ENCODE measurements around the gene AMIGO3. TPM values are rescaled to one million over a fixed set of nuclear protein-coding genes. Genes with fewer than 3 reads are reported as not detected.
A peak's percentile ranks its signal among the peaks of the same experiment; 100 is the strongest.
"Not testable (repeated sequence)": the region's sequence is repeated elsewhere in the genome, so short reads cannot be mapped to it uniquely, and the experiment has no call there.

AMIGO3 gene, protein sequence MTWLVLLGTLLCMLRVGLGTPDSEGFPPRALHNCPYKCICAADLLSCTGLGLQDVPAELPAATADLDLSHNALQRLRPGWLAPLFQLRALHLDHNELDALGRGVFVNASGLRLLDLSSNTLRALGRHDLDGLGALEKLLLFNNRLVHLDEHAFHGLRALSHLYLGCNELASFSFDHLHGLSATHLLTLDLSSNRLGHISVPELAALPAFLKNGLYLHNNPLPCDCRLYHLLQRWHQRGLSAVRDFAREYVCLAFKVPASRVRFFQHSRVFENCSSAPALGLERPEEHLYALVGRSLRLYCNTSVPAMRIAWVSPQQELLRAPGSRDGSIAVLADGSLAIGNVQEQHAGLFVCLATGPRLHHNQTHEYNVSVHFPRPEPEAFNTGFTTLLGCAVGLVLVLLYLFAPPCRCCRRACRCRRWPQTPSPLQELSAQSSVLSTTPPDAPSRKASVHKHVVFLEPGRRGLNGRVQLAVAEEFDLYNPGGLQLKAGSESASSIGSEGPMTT
- total RNA-seq = not detected

DNA sequence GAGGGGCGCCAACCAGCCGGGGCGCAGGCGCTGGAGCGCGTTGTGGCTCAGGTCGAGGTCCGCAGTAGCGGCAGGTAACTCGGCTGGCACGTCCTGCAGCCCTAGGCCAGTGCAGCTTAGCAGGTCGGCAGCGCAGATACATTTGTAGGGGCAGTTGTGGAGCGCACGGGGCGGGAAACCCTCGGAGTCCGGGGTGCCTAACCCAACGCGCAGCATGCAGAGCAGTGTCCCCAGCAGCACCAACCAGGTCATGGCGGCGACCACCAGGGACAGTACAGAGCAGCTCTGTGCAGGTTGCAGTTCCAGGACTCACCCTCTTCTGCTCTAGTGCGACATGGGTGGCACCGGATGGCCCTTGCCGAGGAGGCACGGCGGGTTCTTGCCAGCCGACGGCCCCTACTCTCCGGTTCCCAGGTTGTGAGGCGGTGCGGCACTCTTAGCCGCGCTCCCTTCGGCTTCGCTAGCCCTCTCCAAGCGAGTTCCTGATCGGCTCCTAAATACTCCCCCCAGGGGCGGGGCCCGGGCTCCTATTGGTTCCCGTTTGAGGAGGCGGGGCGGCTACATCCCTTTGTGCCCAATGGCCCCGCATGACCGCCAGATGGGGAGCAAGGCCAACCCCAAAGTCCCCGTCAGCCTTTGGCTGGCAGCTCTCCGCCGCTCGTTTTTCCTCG lies at the start of gene AMIGO3:
Gene AMIGO3 (minus strand): TSS at position 471 of the 671 bp plus-strand sequence. CDS start 219 bp downstream, at position 252.
- DNase-seq = peak; percentile 92

DNA sequence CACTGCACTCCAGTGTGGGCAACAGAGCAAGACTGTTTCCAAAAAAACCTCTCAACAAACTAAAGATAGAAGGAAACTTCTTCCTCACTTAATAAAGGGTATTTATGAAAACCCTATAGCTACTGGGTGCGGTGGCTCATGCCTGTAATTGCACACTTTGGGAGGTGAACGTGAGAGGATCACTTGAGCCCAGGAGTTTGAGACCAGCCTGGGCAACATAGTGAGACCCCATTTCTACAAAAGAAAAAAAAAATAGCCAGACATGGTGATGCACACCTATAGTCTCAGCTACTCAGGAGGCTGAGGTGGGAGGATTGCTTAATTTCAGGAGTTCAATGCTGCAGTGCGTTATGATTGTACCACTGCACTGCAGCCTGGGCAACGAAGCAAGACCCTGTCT lies 44.5 kb upstream of the AMIGO3 start:
- no peak for DNase-seq

DNA sequence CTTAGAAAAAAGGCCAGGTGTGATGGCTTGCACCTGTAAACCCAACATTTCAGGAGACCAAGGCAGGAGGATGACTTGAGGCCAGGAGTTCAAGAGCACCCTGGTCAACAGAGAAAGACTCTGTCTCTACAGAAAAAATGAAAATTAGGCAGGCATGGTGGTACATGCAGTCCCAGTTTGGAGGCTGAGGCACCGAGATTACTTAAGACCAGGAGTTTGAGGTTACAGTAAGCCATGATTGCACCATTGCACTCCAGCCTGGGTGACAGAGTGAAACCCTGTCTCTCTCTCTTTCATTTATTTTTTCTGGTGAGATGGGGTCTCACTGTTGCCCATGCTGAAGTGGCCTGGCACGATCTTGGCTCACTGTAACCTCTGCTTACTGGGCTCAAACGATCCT lies 42.2 kb upstream of the AMIGO3 start:
- no peak for DNase-seq

DNA sequence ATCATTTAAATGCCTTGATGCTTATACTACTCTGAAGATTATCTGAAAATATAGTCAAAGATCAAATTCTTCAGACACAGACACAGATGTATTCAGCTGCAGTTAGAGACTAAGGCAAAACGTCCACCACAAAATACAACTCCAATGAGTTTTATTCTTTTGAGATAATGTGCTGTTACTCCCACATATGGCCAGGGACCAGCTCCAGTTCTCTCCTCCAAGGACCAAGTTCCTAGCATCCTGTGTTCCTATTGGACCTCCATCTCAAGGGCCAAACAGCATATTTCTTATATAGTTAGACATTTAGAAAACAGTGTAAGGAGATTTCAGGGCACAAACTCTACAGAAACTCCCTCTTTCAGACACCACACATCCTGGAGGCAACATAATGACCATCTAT lies 39.7 kb upstream of the AMIGO3 start:
- no peak for DNase-seq

DNA sequence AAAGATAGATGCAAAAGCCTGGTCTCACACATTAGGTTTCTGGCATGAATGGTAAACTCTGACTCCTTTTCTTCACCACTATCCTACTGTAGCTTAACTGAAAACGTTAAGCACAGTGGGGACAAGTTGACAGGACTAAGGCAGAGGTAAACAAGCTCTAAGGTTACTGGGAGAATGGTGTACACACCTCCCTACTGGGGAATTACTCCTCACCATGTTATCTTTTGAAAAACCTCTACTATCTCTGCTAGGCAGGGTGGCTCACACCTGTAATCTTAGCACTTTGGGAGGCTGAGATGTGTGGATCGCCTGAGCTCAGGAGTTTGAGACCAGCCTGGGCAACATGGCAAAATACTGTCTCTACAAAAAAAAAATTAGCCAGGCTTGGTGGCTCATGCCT lies 37.7 kb upstream of the AMIGO3 start:
- DNase-seq = no peak

DNA sequence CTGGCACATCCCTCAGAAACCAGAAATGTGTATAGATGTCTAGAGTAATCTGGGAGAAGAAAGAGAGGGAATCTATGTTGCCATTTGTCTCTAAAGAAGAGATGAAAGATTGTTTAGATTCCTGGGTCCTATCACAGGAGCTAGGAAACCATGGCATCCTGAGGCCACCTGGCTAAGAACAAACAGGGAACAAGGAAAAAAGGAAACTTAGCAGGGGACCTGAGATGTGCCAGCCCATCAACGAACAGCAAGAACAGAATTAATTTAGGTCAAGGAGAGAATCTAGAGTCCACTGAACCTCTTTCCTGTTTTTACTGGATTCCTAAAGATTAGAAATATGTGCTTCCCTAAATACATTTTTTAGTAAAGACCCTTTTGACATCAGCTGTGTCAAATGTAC lies 36.6 kb upstream of the AMIGO3 start:
- no peak for DNase-seq

DNA sequence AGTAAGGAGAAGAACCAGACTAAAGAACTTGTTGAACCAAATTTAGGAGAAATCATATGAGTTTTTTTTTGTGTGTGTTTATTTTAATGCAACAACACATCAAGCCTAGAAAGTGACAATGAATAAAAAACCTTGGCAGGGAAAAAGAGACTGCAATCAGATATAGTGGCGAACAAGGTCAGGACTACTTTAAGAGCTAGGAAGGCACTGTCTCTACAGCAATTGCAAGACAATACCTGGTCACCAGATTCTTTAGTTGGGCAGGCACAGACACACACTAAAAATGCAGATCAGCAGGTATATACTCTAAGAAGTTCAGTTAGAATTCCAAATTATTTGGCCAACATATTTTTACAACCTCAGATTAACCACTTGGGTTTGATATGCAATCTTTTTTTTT lies 35.1 kb upstream of the AMIGO3 start:
- DNase-seq = no peak

DNA sequence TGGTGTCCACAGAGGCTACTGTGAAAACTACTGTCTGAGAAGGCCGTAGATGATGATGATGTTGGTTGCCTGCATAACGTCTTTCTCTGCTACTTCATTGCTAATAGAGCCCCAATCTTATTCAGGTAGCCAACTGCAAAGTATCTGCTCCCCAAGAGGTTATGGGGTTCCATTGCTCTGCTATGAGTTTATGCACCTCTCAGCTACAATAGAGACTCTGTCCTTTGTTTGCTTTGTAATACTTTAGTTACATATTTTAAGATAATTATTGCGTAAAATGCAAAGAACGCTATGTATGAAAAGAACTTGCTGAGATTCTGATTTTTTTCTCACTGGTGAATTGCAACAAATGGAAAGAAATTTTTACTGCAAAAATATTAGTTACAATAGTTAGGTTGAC lies 32.0 kb upstream of the AMIGO3 start:
- DNase-seq = no peak

DNA sequence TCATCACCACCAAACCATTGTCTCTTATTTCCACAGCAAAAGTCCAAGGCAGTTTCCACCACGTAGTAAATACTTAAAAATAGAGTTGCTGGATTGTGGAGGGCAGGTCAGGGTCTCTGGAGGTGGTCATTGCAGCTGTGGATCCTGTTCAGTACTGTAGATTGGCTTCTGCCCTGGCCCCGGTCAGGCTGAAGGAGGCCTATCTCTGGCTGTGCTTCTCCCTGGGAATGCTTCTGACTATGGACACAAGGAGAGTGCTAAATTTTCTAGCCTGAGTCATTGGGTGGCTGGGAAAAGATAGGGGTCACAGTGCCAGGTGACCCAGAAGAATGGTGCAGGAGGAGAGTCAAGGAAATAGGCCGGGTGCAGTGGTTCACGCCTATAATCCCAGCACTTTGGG lies 30.6 kb upstream of the AMIGO3 start:
- DNase-seq = no peak

DNA sequence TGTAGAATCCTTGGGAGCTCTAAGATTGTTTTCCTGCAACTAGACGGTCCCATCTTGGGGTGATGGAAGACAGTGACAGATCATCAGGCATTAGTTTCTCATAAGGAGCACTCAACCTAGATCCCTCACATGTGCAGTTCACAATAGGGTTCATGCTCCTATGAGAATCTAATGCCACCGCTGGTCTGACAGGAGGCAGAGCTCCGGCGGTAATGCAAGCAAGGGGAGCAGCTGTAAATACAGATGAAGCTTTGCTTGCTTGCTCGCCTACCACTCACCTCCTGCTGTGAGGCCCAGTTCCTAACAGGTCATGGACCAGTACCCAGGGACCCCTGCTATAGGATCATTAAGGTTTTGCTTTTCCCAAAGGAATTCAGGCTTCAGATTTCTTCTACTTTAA lies 29.4 kb upstream of the AMIGO3 start:
- not testable (repeated sequence) for DNase-seq

DNA sequence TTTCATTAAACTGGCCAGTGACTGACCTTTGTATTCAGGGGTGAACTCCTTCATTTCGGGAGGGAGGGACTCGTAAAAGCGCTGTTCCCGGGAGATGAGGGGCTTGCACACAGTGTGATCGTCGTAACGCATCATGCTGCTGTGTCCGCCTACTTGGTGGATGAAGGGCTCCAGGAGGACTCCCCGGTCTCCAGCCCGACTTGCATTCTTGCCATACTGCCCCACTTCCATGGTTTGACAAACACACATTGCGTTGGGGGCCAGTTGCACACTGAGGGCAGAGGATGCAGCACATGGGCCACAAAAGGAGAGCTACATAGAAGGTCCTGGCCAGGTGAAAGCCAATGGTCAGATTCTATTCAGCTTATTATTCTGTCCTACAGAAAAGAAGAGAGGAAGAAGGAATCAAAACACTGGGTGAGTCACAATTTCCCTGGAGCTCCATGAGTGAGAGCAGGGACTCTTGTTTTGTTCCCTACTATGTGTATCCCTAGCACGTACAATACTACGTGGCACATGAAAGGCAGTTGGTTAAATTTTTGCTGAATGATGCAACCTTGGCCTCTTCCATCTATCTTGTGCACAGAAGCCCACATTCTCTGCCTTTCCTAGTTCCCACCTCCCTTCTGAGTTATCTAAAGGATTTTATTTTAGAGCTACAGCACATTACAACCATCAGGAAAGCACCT lies 28.5 kb upstream of the AMIGO3 start:
- DNase-seq = no peak

DNA sequence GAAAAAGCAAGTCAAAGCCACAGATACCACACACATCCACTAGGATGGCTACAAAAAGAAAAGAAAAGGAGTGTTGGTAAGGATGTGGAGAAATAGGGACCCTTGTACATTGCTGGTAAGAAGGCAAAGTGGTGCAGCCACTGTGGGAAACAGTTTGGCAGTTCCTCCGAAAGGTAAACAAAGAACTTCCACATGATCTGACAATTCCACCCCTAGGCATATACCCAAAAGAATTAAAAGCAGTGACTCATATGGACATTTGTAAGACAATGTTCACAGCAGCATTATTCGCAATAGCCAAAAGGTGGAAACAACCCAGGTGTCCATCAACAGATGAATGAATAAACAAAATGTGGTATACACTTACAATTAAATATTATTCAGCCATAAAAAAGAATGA lies 26.5 kb upstream of the AMIGO3 start:
- DNase-seq = no peak

DNA sequence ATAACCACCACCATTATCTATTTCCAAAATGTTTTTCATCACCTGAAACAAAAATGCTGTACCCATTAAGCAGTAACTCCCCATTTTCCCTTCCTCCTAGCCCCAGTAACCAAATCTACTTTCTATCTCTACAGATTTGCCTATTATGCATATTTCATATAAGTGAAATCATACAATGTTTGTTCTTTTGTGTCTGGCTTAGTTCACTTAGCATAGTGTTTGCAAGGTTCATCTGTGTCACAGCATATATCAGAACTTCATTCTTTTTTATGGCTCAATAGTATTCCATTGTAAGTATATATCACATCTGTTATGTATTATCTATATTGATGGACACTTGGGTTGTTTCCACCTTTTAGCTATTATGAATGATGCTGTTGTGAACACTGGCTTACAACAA lies 20.9 kb upstream of the AMIGO3 start:
- no peak for DNase-seq

DNA sequence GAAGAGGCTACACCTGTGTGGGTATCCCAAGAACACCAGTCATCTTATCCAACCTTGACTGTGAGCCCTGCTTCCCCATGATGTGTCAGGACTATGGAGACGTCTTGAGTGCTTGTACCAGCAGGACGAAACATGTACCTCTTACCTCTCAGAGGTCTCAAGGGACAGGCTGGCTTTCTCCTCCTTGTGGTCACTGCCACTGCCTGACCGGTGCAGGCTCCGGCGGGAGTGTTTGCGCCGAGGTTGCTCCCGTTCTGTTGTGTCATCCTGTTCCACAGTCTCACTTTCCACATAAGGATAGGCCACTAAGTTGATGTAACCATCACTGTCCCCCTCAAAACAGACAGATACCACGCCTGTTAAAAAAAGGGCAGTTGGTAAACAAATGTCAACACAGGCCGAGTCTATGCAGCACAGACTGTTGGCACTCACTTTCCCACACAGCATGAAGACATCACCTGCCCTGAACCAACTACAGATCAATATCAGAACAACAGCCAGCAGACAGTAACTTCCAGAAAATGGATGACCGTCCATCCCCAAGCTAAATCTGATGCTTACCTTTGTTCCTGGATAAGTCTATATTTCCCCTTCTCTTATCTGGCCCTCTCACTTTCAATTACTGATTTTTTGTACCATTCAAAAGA lies 18.7 kb upstream of the AMIGO3 start:
- no peak for DNase-seq

DNA sequence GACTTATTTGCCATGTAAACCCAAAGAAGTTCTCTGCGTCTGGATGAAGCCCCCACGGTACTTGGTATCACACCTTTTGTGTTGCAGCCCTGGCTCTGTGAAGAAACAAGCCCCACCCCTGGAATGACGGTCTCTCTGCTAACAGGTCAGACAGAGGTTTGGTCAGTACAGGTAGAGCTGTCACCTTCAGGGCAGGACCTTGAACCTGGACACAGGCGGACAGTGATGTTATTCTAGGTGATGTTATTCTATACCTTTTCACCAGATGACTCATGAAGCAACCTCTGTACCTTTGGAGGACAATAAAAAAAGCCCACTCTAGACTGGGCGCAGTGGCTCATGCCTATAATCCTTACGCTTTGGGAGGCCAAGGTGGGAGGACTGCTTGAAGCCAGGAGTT lies 15.3 kb upstream of the AMIGO3 start:
- no peak for DNase-seq

DNA sequence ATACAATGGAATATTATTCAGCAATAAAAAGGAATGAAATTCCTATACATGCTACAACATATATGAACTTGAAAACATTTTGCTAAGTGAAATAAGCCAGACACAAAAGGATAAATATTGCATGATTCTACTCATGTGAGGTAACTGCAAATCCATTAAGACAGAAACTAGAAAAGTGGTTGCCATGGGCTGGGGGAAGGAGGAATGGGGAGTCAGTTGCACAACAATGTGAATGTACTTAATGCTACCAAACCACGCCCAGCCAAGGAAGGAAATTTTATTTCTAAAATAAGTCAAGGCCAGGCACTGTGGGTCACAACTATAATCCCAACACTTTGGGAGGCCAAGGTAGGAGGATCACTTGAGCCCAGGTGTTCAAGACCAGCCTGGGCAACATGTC lies 14.1 kb upstream of the AMIGO3 start:
- no peak for DNase-seq

DNA sequence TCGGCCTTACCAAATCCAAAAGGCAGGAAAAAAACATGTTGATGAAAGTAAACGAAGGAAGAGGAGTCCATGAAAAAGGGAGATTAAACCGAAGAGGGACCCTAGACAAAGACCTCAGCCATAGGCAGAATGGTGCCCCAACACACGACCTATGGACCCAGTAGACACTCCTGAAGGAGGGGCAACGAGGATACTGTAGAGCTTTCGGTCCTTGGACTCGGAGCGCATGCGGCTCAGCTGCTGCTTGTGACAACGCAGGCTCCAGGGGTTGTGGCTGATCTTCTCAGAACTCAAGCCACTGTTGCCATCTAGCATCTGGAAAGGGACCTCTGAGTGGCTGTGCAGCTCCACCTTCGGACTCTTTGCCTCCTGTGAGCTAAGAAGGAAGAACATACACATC lies 13.1 kb upstream of the AMIGO3 start:
- no peak for DNase-seq

DNA sequence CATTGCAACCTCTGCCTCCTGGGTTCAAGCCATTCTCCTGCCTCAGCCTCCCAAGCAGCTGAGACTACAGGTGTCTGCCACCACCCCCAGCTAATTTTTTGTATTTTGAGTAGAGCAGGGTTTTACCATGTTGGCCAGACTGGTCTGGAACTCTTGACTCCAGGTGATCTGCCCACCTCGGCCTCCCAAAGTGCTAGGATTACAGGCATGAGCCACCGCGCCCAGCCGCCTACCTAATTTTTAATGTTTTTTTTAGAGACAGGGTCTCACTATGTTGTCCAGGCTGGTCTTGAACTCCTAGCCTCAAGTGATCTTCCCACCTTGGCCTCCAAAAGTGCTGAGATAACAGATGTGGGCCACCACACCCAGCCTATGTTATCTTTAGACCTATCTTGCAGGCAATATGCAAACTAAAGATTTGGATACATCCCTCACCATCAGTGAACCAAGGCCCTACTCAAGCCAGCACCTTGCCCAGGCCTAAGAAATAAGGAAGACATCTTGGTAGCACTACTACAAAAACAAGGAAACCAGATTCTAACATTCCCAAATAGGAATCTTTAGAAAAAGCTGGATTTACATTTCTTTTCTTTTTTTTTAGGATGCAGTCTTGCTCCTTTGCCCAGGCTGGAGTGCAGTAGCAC lies 10.6 kb upstream of the AMIGO3 start:
- no peak for DNase-seq

DNA sequence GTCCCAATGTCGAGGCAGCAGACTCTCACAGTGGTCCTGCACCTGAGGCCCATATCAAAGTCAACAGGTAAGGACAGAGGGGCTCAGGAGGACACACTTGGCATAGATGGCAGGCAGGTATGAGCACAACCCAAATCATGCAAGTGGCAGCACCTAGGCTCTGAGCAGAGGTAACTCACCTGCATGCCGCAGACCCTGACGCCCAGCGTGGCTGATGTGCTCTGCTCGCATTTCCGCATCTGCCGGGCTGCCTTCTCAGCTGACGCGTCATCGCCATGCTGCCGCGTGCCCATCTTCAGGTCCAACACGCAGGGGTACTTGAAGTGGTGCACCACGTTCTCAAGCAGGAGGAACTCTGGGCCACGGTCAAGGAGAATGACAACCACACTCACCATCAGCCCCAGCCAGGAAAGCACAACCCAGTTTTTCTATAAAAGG lies 8.5 kb upstream of the AMIGO3 start:
- no peak for DNase-seq

DNA sequence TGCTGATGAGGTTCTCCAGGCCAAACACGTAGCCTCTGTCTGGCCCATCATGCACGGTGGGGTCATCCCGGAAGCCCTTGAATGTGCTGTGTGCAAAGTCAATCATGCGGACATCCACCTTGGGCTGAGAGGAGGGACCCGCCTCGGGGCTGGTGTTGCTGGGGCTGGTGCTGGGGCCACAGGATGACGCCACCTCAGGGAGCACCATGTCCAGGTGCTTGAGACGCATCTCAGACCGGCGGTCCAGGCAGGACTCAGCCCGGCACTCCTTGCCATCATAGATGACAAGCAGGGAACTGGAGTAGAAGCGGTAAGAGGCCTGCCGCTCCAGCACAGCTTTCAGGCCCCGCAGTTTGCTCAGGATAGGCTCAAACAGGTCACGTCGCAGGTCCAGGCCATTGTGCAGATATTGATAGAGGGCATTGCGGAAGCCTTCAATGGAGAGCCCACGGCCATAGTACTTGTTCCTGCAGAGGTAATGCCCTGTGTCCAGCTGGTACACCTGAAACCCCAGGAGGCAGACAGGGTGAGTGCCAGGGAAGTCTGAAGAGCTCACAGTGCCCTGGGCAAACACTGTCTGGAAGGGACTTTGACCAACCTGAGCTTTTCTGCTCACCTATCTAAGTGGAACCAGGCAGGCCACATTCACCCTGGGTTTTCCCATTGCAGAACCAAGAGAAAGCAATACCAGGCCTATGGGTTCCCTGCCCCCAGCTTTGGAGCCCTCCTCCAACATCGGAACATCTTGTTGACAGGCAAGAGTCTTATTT lies 7.9 kb upstream of the AMIGO3 start:
- no peak for DNase-seq

DNA sequence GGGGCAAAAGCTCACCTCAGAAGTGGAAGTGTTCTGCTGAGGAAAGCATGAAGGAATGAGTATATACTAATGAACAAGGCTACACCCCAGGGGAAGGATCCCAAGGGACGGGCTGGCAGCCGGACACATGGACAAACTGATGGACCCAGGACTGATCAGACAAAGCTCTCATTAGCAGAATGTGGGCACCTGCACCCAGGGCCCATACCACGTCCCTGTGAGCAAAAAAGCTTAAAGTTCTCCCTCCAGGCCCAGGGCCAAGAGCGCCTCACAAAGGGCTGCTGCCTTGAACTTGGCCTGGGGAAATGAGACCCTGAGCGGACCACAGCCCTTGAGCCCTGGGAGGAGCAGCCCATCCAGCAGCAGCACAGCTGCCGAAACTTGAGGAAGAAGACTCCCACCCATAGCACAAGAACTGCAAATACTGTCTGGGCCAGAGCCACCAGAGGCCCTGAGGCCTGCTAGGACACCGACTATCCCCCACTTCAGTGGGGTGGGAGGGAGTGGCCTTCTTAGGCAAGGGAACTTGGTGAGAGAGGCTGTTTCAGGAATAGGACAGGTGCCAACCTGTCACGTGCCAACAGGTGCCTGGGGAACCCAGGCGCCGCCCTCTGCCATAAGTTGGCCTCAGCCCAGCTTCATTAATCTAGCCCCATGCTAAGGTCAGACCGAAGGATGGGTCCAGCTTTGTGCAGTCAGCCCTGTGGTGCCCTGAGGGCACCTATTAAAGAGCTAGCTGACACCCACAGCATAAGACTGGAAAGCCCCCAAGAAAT lies 6.6 kb upstream of the AMIGO3 start:
- DNase-seq = no peak

Measured in effector CD4-positive, alpha-beta T cell (primary cell).